COR-L47 (cell line): ENCODE results near the gene NMUR1.

Experiments
- DNase-seq: peaks from one replicate; lab custom pipeline; 2025; lab: John Stamatoyannopoulos, UW

Gene NMUR1

GRCh38 chr2:231483398-231484329 lies 46.6 kb downstream of the NMUR1 start:
- no peak for DNase-seq

- DNase-seq: no peak
Observed at GRCh38 chr2:231482806-231483391, 47.3 kb downstream of the NMUR1 start.

- DNase-seq: no peak
Observed at GRCh38 chr2:231480781-231481180, 49.5 kb downstream of the NMUR1 start.

GRCh38 chr2:231479455-231479854 lies 50.8 kb downstream of the NMUR1 start:
- no peak for DNase-seq

GRCh38 chr2:231476920-231477319 lies 53.3 kb downstream of the NMUR1 start:
- DNase-seq: no peak

- no peak for DNase-seq
Observed at GRCh38 chr2:231475965-231476364, 54.3 kb downstream of the NMUR1 start.
